ENCODE data around the gene GNAI2.
"Not testable (repeated sequence)": the region's sequence is repeated elsewhere in the genome, so short reads cannot be mapped to it uniquely, and the experiment has no call there.

Gene GNAI2

GRCh38 chr3:50228184-50228763, 7.7 kb upstream of the GNAI2 start:
- not testable (repeated sequence) for DNase-seq

DNA sequence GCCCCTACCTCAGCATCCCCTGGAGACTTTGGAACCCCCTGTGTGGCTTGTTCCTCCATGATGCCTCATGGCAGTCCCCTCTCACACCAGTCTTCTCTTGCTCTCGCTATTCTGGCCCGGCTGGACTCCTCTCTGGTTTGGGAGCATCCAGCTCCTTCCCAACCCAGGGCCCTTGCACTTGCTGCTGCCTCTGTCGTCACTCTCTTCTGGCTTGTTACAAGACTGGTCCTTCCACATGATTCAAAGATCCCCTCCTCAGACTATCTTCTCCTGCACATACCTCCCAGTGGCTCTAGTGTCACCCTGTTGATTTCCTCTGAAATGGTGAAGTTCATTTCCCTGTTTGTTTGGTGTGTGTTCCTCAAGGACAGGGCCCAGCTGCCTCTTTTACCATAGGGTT, 6.5 kb upstream of the GNAI2 start:
- DNase-seq, result no peak

- no peak for DNase-seq
These were observed 5.8 kb upstream of the GNAI2 start for GRCh38 chr3:50230104-50230793.

- DNase-seq, result no peak
These were observed 5.2 kb upstream of the GNAI2 start for GRCh38 chr3:50230794-50231125.

- DNase-seq, result no peak
These were observed 4.4 kb upstream of the GNAI2 start for GRCh38 chr3:50231581-50231980.

DNA sequence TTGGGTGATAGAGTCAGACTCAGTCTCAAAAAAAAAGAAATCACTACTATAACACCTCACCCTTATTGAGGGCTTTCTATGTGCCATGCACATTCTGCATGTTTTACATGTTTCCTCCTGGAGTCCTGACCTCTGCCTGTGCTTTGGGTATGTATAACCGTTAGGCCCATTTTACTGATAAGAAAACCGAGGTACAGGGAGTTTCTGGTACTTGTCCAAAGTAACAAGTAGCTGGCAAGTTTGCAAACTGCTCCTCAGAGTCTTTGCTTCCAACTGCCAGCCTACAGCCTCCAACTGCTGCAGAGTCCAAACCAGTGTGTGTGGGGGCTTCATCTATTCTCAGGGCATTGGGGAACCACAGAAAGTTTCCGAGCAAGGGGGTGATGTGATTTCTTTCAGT, 3.7 kb upstream of the GNAI2 start:
- DNase-seq, result no peak

DNA sequence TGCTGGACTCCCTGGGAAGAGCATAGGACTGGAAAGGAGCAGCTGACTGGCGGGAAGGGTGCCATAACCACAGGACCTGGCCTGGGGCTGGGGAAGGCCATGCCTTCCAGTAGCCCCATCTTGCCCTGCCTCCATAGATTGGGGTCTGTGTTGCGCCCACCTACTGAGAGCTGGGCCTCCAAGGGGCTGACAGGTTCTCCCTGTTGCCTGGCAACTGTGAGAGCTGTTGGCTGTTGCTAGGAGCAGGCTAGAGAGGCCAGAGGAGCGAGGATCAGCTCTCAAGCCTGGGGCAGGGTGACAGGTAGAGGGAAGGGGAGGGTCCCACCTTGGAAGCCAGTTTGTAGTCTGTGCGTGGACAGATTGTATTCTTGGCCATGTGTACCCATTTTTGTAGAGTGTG, 2.8 kb upstream of the GNAI2 start:
- no peak for DNase-seq

GRCh38 chr3:50236484-50237132, 604 bp downstream of the GNAI2 start:
- DNase-seq, result no peak

- no peak for DNase-seq
These were observed 1.2 kb downstream of the GNAI2 start for GRCh38 chr3:50237133-50237651.

DNA sequence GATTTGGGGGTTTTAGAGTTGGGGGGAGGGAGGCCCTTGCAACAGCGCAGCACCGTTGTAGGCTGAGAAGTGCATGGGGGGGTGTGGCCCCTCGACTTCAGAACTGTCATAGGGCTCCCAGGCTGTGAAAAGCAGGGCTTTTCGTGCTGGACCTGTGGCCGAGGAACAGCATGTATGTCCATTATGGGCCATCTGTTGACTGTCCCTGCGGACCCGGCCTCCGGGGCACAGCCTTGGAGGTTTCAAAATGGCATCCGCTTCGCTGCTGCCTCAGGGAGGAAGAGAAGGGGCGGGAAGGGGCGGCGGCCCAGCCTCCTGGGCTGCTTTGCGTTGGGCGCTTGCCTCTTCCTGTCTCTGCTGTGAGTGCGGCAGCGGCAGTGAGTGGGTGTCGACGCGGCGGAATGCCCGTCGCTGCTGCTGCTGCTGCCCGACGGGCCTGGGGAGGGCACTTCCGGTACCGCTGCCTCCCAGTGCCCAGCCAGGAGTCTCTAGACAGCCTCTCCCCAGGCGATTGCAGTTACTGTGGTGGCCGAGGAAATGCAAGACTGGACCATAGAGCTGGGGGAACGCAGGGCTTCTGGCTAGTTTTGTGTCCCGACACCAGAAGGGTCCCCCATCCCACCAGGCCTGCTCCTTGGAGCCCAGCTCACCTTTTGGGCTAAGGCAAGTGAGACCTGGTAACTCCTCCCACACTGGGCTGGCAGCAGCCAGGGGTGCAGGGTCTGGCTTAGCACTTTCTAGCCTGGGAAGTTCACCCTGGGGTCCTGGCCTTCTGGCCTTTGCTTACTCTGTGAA, 1.9 kb downstream of the GNAI2 start:
- DNase-seq, result peak; percentile 77

GRCh38 chr3:50238549-50239026, 2.6 kb downstream of the GNAI2 start:
- DNase-seq, result no peak

- DNase-seq, result no peak
These were observed 3.6 kb downstream of the GNAI2 start for GRCh38 chr3:50239649-50240048.

DNA sequence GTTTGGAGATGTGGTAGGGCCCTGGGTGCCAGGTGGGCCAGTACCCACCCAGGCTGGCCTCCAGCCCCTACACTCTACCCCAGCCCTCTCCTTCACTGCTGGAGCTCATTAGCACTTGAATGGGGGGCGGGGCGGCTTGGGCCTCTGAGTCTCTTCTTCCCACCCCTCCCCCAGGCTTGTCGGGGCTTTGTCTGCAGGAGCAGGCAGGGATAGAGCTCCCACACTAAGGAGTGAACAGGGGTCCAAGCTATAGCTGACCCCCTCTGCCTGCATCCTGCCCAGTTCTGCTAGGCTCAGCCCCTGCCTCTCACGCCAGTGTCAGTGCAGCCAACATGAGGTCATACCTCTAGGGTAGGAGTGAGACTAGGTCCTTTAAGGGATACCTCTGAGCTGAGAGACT, 5.2 kb downstream of the GNAI2 start:
- no peak for DNase-seq

DNA sequence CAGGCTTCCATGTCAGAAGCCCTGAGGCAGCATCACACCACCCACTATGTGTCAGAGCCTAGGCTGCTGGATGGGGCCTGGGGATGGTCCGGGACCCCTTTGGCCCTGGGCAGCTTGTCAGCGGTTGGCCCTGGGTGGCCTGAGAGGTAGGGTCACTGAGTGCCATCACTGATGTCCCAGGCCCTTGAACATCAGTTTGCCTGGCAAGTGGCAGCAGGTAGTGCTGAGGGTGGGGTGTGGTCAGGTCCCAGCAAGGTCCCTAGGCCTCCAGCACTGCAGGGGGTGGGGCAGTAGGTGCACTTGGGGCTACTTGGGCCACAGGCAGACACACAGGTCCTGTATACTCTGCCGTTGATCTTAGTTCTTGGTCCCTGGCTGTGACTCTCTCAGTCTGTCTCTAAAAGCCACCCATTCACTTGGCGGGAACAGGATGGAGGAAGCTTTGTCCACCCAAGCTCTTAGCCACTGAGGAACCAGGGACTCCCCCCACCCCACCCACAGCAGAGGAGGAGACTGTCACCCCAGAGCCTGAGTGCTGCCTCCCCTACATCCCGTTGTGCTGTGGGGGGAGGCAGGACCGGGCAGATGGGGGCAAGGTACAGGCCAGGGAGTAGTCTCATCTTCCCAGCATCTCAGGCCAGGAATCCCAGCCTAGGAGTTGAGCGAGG, 5.8 kb downstream of the GNAI2 start:
- no peak for DNase-seq

DNA sequence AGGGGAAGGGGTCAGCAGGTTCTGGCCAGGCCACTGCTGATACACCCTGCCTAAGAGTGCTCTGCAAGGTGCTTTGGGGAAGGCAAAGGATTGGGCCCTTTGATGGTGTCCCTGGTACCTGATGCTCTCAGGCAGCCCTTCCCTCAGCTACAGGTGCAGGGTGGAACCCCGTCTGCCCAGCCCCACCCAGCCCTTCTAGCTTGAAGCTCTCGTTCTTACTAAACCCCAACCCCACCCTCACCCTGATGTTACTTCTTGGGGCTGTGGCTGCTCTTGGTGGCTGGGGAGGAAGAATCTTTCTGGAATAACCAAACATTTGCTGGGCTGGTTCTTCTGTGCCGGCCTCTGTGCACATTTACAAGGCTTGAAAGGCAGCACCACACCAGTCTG, 6.4 kb downstream of the GNAI2 start:
- DNase-seq, result no peak

- peak; percentile 61 for DNase-seq
These were observed 7.0 kb downstream of the GNAI2 start for GRCh38 chr3:50242851-50243542.

GRCh38 chr3:50243543-50243895, 7.5 kb downstream of the GNAI2 start:
- DNase-seq, result no peak

GRCh38 chr3:50244813-50245212, 8.8 kb downstream of the GNAI2 start:
- not testable (repeated sequence) for DNase-seq

GRCh38 chr3:50245251-50245745, 9.3 kb downstream of the GNAI2 start:
- DNase-seq, result peak; percentile 64

GRCh38 chr3:50245831-50246516, 10.0 kb downstream of the GNAI2 start:
- DNase-seq, result peak; percentile 37

GRCh38 chr3:50246517-50246954, 10.5 kb downstream of the GNAI2 start:
- peak; percentile 96 for DNase-seq
